GM19328 (cell line): ENCODE measurements around the gene RHOBTB1.
"Not testable (repeated sequence)": the region's sequence is repeated elsewhere in the genome, so short reads cannot be mapped to it uniquely, and the experiment has no call there.

Experiments used
- ATAC-seq: cut with Tn5 transposase; IDR thresholded peaks from one replicate; pipeline ENCODE4 v1.9.1; 2021; ENCODE audit warnings: mild to moderate bottlenecking, moderate library complexity; ENCODE audit not compliant: unreplicated experiment

Gene RHOBTB1

DNA sequence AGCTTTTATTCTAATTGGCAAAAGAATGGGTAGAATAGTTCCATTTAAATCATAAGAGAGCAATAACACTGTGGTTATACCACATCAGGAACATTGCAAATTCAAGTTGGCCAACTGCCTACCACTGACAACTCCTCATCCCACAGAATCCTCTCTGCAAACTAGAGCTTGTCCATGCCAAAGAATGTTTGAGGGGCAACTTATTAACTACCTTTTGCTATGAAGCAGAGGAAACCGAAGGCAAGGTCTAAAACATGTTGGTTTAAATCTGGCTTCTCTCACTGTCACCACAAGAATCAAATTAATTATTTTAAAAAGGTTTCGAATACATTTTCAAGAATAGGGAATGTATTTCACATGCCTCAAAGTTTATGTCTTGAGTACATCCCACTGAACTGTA, 36.0 kb downstream of the RHOBTB1 start:
- ATAC-seq = no peak

DNA sequence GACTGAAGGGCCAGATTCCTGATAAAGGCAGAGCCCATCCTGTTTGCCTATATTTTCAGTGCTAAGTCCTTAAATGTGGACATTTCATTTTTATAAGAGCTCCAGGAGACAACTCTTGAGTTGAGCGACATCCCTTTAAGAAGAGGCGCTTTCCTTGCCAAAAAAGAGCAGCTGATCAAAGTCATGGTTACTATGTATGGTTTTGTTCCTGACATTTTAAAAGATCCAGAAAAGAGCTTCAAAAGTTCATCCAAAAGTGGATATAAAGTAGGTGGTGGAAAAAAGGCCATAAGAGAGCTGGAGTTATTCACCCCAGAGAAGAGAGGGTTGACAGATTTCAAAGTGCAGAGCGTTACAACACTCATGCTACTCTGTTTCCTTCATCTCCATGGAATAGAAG, 36.7 kb downstream of the RHOBTB1 start:
- no peak for ATAC-seq

DNA sequence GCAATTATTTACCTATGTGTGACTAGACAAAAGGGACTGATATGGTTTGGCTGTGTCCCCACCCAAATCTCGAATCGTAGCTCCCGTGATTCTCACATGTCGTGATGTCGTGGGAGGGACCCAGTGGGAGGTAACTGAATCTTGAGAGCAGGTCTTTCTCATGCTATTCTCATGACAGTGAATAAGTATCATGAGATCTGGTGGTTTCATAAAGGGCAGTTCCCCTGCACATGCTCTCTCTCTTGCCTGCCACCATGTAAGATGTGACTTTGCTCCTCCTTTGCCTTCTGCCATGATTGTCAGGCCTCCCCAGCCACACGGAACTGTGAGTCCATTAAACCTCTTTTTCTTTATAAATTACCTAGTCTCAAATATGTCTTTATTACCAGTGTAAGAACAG, 37.2 kb downstream of the RHOBTB1 start:
- ATAC-seq = not testable (repeated sequence)

DNA sequence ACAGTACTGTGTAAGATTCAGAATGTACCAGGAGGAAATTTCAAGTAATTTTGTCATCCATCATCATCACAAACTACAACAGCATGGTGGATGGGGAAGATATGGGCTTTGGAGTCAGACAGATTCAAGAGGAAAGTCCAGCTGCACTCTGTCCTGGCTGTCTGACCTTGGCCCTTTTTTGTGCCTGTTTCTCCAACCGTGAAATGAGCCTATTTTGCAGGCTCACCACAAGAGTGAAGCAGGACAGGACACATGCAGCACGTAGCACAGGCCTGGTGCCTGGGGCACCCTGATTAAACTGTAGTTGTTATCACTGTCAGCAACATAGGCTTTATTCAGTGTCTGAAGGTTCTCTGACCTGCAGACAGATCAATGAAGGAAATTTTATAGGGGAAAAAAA, 37.6 kb downstream of the RHOBTB1 start:
- no peak for ATAC-seq

DNA sequence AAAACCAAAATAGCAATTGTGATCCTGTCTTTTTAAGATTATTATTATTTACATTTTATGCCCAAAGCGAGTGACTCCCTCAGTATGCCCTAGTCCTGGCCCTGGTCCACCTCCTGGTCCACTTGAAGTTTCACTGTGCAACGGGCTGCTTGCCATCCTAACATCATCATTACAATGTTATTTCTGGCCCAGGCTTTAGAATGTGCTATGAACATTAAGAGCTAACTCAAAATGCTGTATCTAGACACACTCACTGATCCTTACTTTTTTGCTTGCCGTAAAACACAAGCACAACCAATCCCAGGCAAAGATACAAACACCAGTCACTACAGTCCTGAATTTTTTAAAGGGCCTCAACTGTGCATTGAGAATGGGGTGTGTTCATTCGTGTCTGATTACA, 38.4 kb downstream of the RHOBTB1 start:
- no peak for ATAC-seq

DNA sequence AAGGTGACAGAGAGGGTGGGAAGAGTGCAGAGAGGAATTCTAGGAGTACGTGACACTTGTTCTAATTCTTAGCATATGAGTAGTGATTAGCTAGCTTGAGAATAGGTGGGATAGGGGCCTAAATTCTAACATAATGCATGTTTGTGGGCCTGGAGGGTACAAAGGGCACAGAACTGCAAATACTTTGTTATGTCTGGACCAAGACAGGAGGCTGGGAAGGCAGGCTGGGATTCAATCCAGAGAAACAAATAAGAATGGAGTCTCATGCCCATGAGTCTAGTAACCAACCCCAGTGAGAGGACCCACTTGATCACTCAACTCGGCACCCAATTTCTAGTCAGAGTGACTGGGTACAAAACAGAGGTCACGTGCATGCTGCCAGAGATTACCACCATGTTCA, 40.9 kb downstream of the RHOBTB1 start:
- ATAC-seq = no peak

DNA sequence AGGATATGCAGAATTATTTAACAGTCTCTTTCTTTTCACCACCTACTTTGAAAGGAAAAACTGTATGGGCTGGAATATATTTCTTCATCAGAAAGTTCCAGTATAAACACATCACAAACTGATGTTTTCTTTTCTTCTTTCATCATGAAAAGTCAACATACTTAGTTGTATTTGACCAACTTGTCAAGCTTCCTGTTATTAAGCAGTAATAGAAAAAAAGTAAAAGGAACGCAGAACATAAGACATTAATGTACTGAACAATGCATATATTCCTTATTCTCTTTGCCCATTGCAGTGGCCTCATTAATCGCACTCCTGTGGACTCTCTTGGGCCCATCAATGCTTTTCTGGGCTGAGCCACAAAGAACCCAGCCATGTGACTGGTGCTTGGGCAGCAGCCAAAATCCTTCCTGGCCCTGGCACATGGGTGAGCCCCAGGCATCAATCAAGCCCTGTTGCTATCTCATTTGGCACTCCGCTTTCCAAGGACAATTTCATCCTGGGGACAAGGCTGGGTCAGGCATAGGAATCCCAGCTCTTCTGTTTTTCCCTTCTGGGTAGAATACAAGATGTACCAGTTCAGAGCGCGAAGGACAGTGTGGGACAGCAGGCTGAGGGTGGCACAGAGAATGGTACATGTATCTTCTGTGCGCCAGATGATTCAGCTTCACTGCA, 42.3 kb downstream of the RHOBTB1 start:
- no peak for ATAC-seq

DNA sequence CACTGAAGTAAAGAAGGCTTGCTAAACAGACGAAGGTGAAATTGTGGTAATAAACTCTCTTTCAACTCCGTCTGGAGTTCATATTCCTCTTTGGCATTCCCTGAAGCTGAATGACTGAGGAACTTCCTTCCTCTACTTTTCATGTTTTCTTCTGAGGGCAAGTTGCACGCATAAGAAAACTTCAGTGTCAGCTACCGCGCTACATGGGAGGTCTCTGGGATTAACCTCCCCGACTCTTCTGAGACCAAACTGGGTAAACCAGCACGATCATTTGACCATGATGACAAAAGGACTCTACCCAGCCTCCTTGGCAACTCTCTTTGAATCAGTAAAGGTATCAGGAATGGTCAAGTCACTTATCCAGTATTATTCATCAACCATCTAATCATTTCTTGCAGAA, 44.7 kb downstream of the RHOBTB1 start:
- no peak for ATAC-seq

DNA sequence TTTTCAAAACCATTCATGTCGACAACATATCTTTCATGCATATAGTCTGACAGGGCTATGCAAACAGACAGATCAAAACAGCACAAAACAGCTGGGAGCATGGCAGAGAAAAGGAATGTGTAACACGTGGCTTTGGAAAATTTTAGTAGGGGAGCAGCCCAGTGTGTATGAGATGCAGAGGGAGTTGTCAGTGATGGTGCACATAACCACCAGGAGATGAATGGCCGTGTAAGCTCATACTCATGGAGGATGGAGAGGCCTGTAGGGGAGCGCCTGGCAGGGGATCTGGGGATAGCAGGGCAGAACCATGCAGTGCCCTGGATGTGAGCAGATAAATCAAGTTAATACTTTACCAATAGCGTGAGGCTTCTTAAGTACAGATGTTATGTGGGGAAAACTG, 45.7 kb downstream of the RHOBTB1 start:
- ATAC-seq = no peak

DNA sequence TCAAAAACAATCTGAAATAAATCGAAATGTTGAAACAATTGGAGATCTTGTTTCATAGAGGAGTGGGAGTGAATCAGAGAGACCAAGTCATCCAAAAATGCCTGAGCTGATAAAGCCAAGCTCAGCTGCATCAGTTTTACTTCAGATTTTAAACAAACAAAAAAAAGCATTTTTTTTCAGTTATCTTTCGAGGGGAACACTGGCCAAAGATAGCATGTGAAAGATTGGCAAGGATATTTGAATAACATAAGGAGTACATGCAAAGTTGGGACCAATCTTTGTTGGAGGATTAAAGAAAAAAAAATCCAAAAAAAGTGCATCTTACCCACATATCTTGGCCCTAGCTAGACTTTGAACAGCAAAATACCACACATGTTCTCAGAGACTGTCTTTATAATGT, 47.2 kb downstream of the RHOBTB1 start:
- no peak for ATAC-seq

DNA sequence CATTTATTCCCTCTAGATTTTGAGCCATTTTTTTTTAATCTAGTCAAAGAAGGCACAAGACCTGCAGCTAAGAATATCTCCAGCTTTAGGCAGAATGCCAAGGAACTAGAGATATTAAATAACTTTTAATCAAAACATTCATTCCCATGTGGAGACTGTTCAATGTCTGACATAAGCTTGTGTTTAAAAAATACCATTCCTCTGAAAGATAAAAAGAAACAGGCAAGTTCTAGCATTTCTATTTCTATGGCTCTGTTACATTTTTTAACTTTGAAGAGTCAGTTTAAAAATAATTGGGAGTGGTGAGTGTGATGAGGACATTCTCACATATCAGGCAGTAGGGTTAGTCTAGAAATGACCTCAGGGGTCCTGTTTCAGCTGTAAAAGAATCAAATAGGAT, 48.0 kb downstream of the RHOBTB1 start:
- no peak for ATAC-seq

DNA sequence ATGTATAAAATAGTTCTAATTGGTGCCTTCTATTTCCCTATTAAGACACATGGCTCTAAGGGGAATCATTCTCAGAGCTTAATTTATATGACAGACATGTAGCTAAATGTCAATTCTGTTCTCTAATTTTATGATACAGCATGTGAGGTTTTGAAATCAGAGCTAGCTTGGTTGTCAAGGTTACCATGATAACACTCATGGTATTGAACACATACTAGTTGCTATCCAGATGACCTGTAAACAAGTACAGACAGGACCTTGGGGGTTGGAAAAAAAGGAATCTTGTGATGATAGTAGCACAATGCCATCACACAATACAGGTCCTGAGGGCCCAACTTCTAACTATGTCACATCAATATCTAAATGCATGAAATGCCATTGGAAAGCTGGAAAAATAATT, 49.2 kb downstream of the RHOBTB1 start:
- no peak for ATAC-seq

DNA sequence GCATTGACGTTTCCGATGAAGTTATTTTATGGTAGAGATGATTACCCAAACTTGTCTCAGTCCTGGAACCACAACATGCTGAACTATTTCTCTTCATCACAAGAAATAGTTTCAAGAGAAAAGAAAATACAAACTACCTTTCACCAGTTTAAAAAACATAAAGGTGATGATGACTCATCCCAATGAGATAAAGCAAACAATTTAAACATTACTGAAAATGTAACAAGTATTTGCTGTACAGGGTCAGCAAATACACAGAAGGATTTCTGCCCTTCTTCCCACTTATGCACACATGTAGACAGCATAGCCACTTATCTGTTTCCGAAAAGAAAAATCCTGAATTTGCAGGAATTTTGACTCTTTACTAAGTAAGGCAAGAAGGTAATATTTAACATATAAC, 50.8 kb downstream of the RHOBTB1 start:
- ATAC-seq = no peak

DNA sequence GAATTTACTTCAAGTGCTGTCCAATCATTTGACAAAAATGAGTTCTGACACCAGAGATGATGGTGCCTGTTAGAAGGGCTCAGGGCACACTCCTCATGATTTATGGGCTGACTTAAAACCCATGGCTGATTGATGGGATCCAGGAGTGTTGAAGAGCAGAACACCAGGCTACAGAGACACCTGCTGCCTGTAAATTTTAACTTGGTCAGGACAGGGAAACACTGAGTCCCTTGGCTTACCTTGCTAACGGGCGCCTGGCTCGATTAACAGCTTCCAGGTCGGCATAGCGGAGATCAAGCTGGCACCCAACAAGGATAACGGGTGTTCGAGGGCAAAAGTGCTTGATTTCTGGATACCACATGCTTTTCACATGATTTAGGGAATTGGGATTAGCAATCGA, 51.4 kb downstream of the RHOBTB1 start:
- ATAC-seq = no peak

DNA sequence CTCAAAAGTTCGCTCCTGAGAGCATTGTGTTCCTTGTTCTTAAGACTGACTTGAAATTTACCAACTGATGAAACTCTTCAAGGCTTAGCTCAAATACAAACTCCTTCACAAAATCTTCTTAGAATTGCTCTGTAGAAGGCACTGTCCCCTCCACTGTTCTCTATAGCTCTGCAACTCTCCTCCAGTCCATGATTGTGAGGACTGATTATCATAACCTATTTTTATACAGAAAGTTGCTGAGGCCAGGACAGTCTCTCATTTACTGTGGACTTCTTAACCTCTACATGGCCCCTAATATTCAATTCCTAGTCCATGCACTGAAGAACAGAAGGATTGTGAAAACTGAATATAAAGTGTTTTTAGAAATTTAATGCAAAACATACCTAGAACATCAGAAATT, 53.2 kb downstream of the RHOBTB1 start:
- ATAC-seq = no peak

DNA sequence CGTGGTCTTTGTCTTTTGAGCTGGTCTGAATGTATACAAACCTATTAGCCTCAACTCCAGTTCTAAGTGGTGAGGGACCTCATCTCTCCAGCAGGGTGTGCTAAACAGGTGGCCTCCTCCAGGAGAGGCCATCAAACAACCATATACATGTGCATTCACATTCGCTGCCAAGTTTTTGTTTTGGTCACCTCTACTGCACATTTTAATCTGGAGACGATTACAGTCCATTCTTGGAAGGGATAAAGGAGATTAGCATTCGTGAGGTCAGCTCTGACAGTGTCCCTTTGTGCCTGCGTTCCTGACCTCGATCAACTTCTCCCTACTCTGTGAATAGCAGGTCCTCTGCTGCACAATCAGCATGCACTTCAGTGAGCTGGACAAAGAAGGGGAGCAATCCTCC, 60.8 kb downstream of the RHOBTB1 start:
- ATAC-seq = peak; percentile 62

DNA sequence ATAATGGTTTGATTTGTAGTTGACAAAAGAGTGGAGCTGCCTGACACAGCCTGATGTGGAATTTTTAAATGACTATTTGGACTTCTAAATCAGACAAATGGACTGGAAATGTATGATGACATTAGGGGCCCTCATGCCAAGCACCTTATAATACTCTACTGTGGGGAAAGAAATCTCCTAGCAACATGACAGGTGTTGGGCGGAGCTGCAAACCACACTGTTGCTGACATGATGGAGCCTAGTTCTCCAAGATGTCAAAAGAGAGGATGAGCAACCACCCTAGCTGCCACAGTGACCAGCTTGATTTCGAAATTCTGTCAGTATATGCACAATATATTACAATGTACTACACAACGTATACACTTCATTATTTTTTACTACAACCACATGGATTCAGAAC, 65.8 kb downstream of the RHOBTB1 start:
- ATAC-seq = no peak

DNA sequence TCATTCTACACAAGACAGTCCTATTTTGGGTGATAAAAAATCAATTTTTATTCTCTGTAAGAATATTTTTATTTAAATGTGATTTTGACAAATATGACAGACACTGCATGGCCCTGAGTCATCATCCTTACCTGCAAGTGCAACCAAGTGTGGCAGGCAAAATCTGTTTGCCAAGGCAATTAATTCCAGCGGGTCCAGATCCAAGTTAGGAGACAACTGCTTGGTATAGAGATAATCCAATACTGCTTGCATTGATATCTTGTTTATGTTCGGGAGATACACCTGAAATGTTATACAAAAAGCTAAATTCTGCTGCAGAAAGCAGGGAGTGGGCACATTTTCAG, 66.2 kb downstream of the RHOBTB1 start:
- no peak for ATAC-seq

DNA sequence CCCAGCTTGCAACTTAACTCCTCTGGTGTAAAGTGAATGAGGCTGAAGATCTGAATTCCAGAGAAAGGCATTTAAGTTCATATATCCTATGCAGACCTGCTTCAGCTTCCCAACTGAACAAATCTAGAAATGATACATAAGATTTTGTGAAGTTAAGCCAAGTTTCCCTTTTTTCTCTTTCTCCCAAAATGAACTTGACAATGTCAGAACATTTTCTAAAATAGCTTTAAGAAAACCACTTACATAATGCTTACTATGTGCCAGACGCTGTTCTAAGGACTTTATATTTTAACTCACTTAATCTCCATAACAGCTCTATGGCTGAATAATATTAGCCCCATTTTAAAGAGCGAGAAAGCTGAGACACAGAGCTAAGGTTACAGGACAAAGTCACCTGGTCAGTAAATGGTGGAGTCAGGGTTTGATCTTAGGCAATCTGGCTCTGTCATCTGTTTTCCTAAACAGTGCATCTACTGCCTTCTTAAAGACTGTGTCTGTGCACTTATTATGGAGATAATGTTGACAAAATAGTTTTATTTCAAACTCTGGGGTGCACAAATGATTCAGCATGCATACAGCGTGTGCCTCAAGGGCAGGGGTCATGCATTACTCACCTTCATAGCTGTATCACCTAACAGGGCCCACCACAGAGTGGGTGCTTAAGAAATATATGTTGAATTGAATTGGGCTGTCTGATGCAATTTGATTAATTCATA, 66.8 kb downstream of the RHOBTB1 start:
- ATAC-seq = no peak

DNA sequence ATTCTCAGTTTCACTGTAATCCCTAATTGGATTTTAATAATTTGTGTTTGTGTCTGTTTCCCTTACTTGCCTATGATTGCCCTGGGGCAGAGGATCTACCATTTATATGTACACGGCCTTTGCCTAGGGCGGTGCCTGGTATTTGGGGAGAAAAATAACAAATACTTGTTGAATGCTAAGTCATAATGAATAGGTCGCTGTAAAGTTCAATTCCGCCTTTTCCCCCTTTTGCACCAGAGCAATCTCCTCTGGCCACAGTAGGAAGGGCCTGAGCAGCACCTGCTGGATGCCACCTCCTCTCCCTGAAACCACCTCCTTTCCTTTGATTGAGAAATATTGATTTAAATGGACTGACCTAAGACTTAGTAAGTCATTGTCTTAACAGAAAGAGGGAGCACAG, 70.2 kb downstream of the RHOBTB1 start:
- no peak for ATAC-seq

DNA sequence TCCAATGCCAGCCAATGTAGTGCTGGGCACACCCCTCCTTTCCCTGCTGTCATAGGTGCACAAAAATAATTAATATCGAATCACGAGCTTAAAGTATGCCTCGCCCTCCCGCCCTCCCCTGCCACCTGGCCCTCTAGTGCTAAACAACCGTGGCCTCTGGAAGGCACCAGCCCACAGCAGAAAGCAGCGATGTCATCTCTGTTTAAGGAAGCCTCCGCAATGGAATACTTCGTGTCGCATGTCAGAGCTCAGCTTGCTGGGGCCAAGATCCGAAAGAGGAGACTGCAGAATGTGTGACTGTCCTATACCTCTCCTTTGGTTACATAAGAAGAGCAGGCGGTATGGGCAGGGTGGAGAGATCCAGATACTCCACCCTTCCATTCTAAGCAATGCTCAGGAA, 71.5 kb downstream of the RHOBTB1 start:
- ATAC-seq = no peak

DNA sequence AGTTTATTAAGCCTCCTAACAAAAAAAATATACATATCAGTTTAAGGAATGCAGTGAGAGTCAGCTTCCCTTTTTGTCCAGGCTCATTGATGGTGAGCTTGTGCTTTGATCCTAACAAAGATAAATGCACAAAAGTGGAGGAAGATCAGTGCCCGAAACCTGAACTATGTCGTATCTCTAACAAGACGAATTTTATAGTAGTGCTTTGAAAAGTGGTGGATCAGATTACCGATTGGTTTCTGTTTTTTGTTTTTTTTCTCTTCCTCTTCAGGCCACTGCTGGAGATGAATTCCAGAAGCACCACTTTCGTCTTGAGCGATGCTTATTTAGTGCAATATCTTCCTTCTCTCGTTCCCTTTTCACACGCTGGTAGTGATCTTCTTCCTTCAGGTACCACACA, 72.8 kb downstream of the RHOBTB1 start:
- ATAC-seq = no peak

DNA sequence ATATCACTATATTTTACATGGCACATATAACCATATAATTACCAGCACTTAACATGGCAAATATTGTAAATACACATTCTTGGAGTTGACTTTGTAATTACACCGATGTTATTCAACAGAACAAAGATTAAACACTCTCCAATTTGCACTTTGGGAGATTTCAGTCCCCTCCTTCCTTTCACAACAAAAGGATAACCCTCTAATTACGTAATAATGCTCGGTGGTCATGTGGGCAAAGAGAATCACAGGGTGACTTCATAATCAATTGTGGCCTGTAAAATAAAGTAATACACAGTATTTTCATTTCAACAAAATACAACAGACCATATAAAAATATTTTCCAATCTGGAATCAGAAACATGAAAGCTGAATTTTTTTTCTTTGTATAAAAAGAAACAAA, 73.2 kb downstream of the RHOBTB1 start:
- ATAC-seq = no peak
